NCI-H146 treated with DMSO at 0.1 percent for 48 hours (cell line): ENCODE results near the gene UCN3.
A peak's percentile ranks its signal among the peaks of the same experiment; 100 is the strongest.
"Not testable (repeated sequence)": the region's sequence is repeated elsewhere in the genome, so short reads cannot be mapped to it uniquely, and the experiment has no call there.

Experiments
- DNase-seq: peaks from one replicate; lab custom pipeline; 2025; ENCODE audit not compliant: unreplicated experiment; lab: John Stamatoyannopoulos, UW

The UCN3 gene

DNA sequence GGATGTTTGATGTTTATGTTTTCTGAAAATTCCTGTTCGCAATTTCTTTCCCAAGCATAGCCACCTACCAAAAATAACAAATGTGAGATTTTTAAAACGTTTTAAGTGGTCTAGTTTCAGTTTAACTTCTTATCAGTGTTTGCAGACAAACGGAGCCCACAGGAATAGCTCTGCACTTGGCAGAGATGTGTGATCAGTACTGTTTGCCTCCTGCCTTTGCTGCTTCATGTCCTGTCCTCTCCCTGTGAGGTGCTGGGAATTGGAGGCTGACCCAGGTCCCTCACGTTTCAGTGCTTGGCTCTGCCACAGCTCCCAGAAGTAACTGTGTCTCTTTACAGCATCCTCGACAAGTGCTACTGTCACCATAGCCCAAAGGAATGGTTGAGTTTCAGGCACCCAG is 1.2 kb downstream of the UCN3 start:
- DNase-seq: peak; percentile 53

DNA sequence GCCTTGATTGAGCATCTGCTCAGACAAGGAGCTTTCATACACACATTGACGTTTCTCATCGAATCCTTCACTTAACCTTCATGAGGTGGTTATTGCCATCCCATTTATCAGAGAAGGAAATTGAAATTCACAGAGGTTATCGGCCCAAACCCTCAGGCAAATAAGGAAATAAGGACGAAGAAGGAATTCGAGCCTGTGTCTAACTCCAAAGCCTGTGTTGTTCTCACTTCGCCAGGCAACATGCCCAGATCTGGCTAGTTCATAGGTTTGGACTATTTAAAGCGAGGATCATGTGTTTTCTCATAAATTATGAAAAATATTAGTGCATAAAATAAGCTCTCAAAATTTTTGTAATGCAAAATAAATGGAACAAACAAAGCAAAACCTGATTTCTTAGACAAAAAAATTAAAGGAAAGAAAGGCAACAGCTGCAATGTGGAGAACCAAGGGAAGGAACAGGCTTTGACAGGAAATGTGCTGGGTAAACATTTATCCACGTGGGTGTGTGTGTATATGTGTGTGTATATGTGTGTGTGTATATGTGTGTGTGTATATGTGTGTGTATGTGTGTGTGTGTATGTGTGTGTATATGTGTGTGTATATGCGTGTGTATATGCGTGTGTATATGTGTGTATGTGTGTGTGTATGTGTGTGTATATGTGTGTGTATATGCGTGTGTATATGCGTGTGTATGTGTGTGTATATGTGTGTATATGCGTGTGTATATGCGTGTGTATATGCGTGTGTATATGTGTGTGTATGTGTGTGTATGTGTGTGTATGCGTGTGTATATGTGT is 4.8 kb downstream of the UCN3 start:
- DNase-seq: no peak

DNA sequence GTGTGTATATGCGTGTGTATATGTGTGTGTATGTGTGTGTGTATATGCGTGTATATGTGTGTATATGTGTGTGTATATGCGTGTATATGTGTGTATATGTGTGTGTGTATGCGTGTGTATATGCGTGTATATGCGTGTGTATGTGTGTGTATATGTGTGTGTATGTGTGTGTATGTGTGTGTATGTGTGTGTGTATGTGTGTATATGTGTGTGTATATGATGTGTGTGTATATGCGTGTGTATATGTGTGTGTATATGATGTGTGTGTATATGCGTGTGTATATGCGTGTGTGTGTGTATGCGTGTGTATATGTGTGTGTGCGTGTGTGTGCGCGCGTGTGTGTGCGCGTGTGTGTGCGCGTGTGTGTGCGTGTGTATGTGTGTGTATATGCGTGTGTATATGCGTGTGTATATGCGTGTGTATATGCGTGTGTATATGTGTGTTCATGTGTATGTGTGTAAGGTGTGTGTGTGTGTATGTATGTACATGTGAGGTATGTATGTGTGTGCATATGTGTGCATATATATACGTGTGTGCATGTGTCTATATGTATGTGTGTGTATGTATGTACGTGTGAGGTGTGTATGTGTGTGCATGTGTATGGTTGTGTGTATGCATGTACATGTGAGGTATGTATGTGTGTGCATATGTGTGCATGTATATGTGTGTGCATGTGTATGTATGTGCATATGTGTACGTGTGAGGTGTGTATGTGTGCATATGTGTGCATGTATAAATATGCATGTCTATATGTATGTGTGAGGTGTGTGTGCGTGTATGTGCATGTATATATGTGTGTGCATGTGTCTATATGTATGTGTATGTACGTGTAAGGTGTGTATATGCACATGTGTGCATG is 6.0 kb downstream of the UCN3 start:
- no peak for DNase-seq

DNA sequence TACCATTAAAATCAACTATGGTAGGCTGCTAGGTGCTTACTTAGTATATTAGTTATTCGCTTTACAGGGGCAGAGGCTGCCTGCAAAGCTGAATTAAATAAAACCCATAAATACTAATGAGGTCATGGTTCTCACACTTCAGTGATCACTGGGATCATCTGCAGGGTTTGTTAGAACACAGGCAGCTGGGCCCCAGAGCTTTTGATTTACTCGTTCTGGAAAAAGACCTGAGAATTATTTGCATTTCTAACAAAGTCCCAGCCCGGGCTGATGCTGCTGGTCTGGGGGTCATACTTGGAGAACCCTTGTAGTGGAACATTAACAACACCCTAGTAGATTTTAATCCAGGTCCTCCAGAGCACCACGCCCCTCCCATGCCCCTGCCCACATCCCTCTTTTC is 8.5 kb downstream of the UCN3 start:
- DNase-seq: no peak

DNA sequence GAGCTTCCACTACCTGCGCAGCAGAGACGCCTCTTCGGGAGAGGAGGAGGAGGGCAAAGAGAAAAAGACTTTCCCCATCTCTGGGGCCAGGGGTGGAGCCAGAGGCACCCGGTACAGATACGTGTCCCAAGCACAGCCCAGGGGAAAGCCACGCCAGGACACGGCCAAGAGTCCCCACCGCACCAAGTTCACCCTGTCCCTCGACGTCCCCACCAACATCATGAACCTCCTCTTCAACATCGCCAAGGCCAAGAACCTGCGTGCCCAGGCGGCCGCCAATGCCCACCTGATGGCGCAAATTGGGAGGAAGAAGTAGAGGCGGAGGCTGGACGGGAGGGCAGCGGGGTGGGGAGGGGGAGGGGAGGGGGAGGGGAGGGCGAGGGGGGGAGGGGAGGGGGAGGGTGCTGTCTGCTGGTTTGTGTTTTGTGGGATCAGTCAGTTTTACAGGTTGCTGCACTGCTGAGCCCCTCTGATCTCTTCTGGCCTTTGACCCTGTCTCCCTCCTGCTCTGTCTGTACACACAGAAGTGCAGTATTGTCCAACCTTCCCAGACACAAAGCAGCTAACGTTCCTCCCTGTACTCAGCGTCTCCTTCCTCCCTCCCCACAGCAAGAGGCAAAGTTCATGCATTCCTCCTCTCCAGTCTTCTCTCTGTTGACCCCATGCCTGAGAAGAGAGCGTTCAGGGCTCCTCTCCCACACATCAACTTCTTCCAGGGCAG is 9.3 kb downstream of the UCN3 start:
- DNase-seq: no peak

DNA sequence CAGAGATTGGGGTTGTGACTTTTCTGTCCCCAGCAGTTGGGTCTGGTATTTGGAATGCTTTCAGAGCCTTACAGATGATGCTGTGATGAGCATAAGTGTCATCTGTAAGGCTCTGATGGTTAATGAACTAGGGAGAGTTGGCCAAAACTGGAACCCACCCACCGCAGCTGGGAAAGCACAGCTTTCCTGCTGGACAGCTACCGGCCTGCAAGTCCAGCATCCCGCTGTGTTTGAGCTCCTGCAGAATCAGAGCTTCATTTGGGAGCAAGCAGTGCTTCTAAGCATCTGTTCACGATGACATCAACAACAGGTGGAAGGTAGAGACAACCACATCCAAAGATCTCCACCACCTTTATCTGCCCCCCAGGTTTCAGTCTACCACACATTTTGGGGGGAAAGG is 11.7 kb downstream of the UCN3 start:
- DNase-seq: no peak

DNA sequence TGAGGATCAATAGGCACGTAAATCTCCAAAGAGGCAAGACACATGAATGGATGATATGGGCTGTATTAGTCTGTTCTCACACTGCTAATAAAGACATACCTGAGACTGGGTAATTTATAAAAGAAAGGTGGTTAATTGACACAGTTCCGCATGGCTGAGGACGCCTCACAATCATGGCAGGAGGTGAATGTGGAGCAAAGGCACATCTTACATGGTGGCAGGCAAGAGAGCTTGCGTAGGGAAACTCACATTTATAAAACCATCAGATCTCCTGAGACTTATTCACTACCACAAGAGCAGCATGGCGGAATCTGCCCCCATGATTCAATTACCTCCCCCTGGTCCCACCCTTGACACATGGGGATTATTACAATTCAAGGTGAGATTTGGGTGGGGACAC is 14.4 kb downstream of the UCN3 start:
- not testable (repeated sequence) for DNase-seq

DNA sequence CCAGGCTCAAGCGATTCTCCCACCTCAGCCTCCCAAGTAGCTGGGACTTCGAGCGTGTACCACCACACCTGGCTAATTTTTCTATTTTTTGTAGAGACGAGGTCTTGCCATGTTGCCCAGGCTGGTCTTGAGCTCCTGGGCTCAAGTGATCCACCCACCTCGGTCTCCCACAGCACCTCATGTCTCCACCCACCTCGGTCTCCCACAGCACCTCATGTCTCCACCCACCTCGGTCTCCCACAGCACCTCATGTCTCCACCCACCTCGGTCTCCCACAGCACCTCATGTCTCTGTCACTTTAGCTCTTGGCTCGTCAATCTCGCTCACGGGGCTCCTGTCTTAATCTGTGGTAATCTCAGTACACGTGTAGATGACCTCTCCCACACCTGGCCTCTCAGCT is 15.6 kb downstream of the UCN3 start:
- not testable (repeated sequence) for DNase-seq

DNA sequence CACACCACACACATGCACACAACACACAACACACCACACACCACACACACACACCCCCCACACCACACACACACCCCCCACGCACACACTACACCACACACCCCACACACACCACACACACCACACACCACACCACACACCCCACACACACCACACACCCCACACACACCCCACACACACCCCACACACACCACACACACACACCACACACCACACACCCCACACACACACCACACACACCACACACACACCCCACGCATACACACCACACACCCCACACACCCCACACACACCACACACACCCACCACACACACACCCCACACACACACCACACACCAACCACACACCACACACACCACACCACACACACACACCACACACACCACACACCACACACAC is 16.4 kb downstream of the UCN3 start:
- DNase-seq: no peak

DNA sequence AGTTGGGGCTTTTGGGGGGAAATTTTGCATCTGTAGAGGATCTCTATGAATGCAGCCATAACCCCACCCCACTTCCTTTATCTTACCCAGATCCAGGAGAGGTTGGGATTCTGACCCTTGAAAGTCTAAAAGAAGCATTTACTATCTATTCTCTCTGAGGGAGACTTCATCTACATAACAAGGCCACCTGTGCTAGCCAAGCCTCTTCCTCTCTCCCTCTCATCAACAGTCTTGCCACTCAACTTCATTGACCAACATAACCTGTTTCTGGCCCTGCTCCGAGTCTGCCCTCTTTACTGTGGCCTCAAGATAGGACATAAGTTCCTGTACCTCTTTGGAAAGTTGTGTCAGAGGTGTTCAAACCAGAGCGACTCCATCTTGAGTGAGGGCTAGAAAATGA is 20.5 kb downstream of the UCN3 start:
- no peak for DNase-seq

DNA sequence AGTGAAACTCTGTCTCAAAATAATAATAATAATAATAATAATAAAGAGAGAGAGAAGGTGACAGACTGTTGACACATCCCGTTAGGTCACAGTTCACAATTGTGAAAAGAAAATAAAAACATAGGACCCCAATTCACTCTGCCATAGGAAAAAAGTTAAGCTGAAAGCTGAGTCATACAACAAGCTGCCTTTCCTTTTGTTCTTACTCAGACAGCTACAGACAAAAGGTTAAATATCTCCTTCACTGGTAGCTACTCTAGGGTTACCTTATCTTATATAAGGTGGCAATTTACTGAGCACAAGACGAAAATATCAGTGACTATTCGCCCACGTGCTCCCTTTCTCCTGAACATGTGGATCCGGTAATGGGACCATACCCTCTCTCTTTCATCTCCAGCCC is 22.4 kb downstream of the UCN3 start:
- no peak for DNase-seq

DNA sequence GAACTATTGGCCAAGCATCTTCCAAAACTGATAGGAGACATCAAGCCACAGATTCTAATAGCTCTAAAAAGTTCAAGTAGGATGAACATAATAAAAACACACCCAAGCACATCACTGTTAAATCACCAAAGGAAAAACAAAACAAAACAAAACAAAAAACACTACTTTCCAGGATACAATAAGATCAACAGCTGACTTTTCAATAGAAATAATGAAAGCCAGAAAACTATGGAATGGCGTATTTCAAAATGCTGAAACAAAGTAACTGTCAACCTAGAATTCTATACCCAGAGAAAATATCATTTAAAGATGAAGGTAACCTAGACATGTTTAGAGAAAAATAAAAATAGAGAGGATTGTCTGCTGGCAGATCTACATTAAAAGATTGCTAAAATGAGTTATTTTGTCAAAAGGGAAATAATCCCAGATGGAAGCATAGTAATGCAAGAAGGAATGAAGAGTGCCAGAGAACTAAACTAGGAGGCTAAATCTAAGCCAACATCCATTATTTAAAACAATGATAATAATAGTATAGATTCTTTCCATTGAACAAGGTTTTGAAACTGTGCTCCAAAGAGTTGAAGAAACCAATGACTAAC is 25.9 kb downstream of the UCN3 start:
- DNase-seq: no peak

DNA sequence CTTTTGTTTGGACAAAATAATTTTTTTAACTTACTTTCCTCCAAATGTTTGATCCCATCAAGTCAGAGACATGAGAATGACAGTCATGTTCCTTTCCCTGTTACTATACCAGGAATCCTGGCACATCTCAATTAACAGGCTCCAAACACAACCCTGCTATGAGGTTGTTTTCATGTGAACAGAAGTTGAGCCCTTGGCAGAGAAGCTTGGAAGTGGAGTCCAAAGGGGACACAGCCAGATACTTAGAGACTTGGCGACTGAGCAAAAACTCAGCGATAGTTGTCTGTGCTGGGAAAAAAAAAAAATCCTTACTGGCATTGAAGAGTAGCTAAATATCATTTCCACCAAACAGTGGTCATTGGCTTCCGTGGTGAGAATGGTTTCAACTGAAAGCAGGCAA is 27.0 kb downstream of the UCN3 start:
- DNase-seq: no peak

DNA sequence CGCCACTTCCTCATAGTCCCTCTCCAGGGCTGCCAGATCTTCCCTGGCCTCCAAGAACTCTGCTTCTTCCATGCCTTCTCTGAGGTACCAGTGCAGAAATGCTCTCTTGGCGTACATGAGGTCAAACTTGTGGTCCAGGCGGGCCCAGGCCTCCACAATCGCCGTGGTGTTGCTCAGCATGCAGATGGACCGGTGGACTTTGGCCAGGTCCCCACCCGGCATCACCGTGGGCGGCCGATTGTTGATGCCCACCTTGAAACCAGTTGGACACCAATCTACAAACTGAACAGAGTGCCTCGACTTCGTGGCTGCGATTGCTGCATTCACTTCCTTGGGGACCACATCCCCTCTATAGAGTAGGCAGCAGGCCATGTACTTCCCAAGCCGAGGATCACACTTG is 28.8 kb downstream of the UCN3 start:
- DNase-seq: no peak

DNA sequence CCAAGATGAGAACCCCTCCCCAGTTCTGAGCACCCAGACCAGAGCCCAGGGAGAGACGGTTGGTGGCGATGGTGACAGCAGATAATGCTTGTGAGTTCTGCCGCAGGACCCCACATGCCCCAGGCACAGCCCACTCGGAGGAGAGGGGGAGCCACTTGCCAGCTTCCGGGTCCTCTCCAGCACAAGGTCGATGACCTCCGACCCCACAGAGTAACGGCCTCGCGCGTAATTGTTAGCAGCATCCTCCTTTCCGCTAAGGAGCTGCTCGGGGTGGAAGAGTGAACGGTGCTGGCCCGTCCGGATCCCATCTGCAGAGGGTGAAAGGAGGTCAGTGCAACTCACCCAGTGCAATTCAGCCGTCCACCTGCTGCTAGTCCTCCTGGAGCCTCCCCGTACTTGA is 30.4 kb downstream of the UCN3 start:
- DNase-seq: no peak

DNA sequence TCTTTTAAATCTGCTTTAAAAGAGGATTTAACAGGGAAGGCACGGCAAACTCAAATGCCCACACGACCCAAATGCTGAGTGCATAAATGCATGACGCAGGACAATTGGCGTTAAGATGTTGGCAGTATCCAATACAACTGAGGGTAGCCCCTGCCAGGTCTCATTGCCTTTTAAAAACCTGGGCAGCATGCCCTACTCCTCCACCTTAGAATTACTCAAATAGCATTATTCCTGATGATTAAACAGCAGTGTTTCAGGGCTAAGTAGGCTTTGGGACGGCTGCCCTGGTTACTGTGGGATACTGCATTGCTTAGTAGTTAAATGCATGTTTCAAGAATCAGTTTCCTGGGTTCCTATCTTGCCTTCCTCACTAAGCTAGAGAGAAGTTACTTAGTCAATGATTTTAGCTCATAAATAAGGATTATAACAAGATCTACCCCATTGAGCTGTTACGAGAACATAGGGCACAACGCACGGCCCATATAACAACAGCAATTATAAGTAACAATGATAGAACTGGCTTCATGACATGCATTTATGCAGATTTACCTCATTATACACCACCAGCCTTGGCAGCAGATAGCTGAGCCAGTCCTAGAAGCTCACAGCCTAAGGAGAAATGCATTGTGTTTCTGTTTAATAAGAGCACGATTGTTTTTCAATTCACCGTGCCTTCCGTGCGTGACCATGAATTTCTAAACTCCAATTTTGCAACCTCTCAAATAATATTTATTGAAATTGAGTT is 32.0 kb downstream of the UCN3 start:
- DNase-seq: no peak

DNA sequence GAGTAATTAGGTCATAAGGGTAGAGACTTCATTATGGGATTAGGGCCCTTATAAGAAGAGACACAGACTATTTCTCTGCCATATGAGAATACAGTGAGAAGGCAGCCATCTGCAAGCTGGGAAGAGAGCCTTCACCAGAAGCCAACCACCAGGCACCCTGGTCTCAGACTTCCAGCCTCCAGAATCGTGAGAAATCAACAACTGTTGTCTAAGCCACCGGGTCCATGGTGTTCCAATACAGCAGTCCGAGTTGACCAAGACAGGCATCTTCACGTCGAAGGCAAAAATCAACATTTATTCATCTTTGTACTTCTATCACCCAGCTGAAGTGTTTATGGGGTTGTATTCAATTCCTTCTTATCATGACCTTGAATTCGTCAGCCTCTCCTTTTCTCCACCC is 34.6 kb downstream of the UCN3 start:
- DNase-seq: no peak

DNA sequence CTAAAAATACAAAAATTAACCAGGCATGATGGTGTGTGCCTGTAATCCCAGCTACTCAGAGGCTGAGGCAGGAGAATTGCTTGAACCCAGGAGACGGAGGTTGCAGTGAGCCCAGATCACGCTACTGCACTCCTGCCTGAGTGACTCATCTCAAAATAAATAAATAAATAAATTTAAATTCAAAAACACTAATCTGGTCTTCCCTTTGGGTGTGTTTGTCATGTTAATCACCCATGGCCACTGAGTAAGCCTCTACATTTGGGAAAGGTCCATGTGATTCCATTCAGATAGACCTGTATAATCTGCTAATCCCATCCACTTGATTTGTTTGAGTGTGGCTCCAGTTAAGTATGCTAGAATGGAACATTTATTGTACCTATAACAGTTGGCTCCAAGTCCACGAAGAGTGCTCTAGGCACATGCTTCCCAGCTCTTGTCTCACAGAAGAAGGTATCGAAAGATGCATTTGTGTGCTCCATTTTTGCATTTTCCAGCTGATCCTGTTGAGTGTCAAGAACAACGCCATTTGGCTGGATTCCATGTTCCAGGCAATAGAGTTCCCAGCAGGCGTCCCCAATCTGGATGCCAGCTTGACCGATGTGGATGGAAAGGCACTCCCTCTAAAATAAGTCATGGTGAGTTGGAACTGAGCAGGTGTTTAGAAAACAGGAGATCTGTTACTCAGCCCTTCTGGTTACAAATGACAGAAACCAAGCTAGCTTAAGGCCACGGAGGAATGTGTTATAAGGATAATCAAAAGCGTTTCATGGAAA is 35.9 kb downstream of the UCN3 start:
- DNase-seq: peak; percentile 38

DNA sequence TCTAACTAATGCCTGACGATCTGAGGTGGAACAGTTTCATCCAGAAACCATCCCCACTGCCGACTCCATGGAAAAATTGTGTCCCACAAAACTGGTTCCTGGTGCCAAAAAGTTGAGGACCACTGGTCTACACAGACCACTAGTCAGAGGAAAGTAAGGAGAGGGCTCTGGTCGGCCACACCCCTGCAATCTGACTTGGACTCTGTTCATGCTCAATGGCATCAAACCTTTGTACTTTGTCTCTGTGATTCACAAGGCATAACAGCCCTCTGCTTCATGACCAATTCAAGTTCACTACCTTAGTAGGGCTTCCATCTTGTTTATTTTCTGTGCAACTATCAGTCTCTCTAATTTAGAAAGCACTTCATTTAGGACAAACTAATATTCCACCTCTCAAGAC is 38.0 kb downstream of the UCN3 start:
- DNase-seq: no peak
